ENCODE results near the gene GAREM1. TPM values are rescaled to one million over a fixed set of nuclear protein-coding genes. Genes with fewer than 3 reads are reported as not detected.

GAREM1 gene
- total RNA-seq = 1.7 and 2.5 TPM in 2 replicates
- long read RNA-seq, partial matches to known transcripts = 0 of 1 reads
- long read RNA-seq, other reads (novel, unspliced or antisense) = 1 of 1 reads

- peak within 1 kb of the TSS; percentile 88 for H3K4me3 Mint-ChIP-seq (ENCODE audit: unreplicated experiment)
- peak within 1 kb of the TSS; percentile 60 for H3K27ac Mint-ChIP-seq (ENCODE audit: unreplicated experiment)
- H3K27me3 Mint-ChIP-seq (ENCODE audit: unreplicated experiment) = peaks cover 32% of the 10 kb centered on the region
These were observed at the start of gene GAREM1 for GRCh38 chr18:32470714-32471633. TSS of gene GAREM1 (minus strand) at chr18:32470882. CDS start at chr18:32470428, 454 bp downstream.

GRCh38 chr18:32511147-32511546 lies 40.5 kb upstream of the GAREM1 start:
- DNase-seq (ENCODE audit: extremely low spot score, unreplicated experiment) = no peak
- Mint-ChIP-seq H3K4me3 (ENCODE audit: unreplicated experiment) (no peak overlapping the region), H3K27ac (ENCODE audit: unreplicated experiment) (no peak overlapping the region), H3K27me3 (ENCODE audit: unreplicated experiment) (peaks cover 4% of the 10 kb centered on the region), H3K36me3 (ENCODE audit: unreplicated experiment) (no peaks in the 10 kb centered on the region), H3K4me1 (ENCODE audit: unreplicated experiment) (no peaks in the 10 kb centered on the region), H3K9me3 (ENCODE audit: unreplicated experiment) (peaks cover 4% of the 10 kb centered on the region)
- no peak for TF ChIP-seq CTCF (IDR thresholded peaks at IDR 0.05)

More at GRCh38 chr18:32470714-32471633, at the start of gene GAREM1:
- Mint-ChIP-seq H3K36me3 (ENCODE audit: unreplicated experiment) (no peaks in the 10 kb centered on the region), H3K9me3 (ENCODE audit: unreplicated experiment) (no peaks in the 10 kb centered on the region), H3K4me1 (ENCODE audit: unreplicated experiment) (peaks cover 21% of the 10 kb centered on the region)
- peak; percentile 85 for TF ChIP-seq CTCF (IDR thresholded peaks at IDR 0.05)
- DNase-seq (ENCODE audit: extremely low spot score, unreplicated experiment) = peak; percentile 98

GRCh38 chr18:32509111-32509510 lies 38.4 kb upstream of the GAREM1 start:
- no peaks in the 10 kb centered on the region for H3K4me1 Mint-ChIP-seq (ENCODE audit: unreplicated experiment)
- H3K27me3 Mint-ChIP-seq (ENCODE audit: unreplicated experiment) = no peaks in the 10 kb centered on the region
- H3K27ac Mint-ChIP-seq (ENCODE audit: unreplicated experiment) = no peak overlapping the region
- H3K4me3 Mint-ChIP-seq (ENCODE audit: unreplicated experiment) = no peak overlapping the region
- TF ChIP-seq CTCF (IDR thresholded peaks at IDR 0.05) = no peak
- no peaks in the 10 kb centered on the region for H3K36me3 Mint-ChIP-seq (ENCODE audit: unreplicated experiment)
- peaks cover 4% of the 10 kb centered on the region for H3K9me3 Mint-ChIP-seq (ENCODE audit: unreplicated experiment)
- no peak for DNase-seq (ENCODE audit: extremely low spot score, unreplicated experiment)

- no peak overlapping the region for H3K4me3 Mint-ChIP-seq (ENCODE audit: unreplicated experiment)
These were observed 36.4 kb upstream of the GAREM1 start for GRCh38 chr18:32507093-32507492.

More at GRCh38 chr18:32507093-32507492, 36.4 kb upstream of the GAREM1 start:
- Mint-ChIP-seq H3K27me3 (ENCODE audit: unreplicated experiment) (no peaks in the 10 kb centered on the region), H3K27ac (ENCODE audit: unreplicated experiment) (no peak overlapping the region), H3K9me3 (ENCODE audit: unreplicated experiment) (peaks cover 4% of the 10 kb centered on the region), H3K36me3 (ENCODE audit: unreplicated experiment) (no peaks in the 10 kb centered on the region), H3K4me1 (ENCODE audit: unreplicated experiment) (no peaks in the 10 kb centered on the region)
- no peak for TF ChIP-seq CTCF (IDR thresholded peaks at IDR 0.05)
- DNase-seq (ENCODE audit: extremely low spot score, unreplicated experiment) = no peak
